Keratinocyte (primary cell): ENCODE measurements around the gene USP10.

ENCODE experiments used
- CTCF ChIP-seq, 3 experiments: IDR thresholded peaks in 1 of 3; conservative IDR thresholded peaks in 1 of 3; optimal IDR thresholded peaks in 1 of 3; 2 replicates in 2 of 3; 3 replicates in 1 of 3; pipeline versions ENCODE3 to v1.5.1; 2011; ENCODE audit warnings: low read length in 3 of 3, mild to moderate bottlenecking in 3 of 3, moderate library complexity in 2 of 3, control low read depth in 1 of 3, inconsistent platforms in 1 of 3; ENCODE audit not compliant: insufficient read depth in 2 of 3; ENCODE audit errors: extremely low read depth in 1 of 3
- EZH2 ChIP-seq: IDR thresholded peaks from one replicate; pipeline ENCODE4 v1.6.1; 2012; ENCODE audit warnings: inconsistent platforms, mild to moderate bottlenecking, low read length, moderate library complexity

- TF ChIP-seq EZH2 (no peak), CTCF (optimal IDR thresholded peaks at IDR 0.05 in 1 of 3, IDR thresholded peaks at IDR 0.05 in 1 of 3, conservative IDR thresholded peaks at IDR 0.05 in 1 of 3; ENCODE audit: extremely low read depth in 1 of 3, insufficient read depth in 2 of 3, low read length in 3 of 3) (no peak)
Observed at GRCh38 chr16:84663433-84664101, 36.2 kb upstream of the USP10 start.
